Transverse colon (tissue), 4 donors: Measurements from ENCODE around the gene METAP1. TPM values are rescaled to one million over a fixed set of nuclear protein-coding genes. Genes with fewer than 3 reads are reported as not detected.
A peak's percentile ranks its signal among the peaks of the same experiment; 100 is the strongest.
"Not testable (repeated sequence)": the region's sequence is repeated elsewhere in the genome, so short reads cannot be mapped to it uniquely, and the experiment has no call there.

Experiments
- DNase-seq: peaks from one replicate; pipeline ENCODE4 v3.0.0-alpha.2; 2019
- H3K27ac ChIP-seq, 4 donors: fragments of 200-600 bp; sonication (generic); 2 replicates each; pipeline ENCODE4 v1.5.1; 2016 to 2018; ENCODE audit warnings: inconsistent platforms in 4 of 4
- H3K27me3 ChIP-seq: fragments of 200-600 bp; sonication (generic); 2 replicates; pipeline ENCODE4 v1.5.1; 2017; ENCODE audit warnings: inconsistent platforms
- H3K36me3 ChIP-seq, 4 donors: fragments of 200-600 bp; sonication (generic); 2 replicates each; pipeline ENCODE4 v1.5.1; 2017 to 2019; ENCODE audit warnings: inconsistent platforms in 4 of 4
- H3K4me1 ChIP-seq, 4 donors: fragments of 200-600 bp; sonication (generic); 2 replicates each; pipeline ENCODE4 v1.5.1; 2017 to 2020; ENCODE audit warnings: inconsistent platforms in 4 of 4
- H3K4me3 ChIP-seq, 4 donors: fragments of 200-600 bp; sonication (generic); 1 replicate in 1 of 4; 2 replicates in 3 of 4; pipeline versions ENCODE4 v1.5.1 to v1.6.1; 2017 to 2019; ENCODE audit warnings: inconsistent platforms in 4 of 4
- H3K9me3 ChIP-seq, 2 donors: fragments of 200-600 bp; sonication (generic); 2 replicates each; pipeline ENCODE4 v1.5.1; 2017 to 2019; ENCODE audit warnings: inconsistent platforms in 2 of 2
- EP300 ChIP-seq: sonication (generic); formaldehyde crosslinking; IDR thresholded peaks from one replicate; pipeline ENCODE4 v1.6.1; 2017; ENCODE audit warnings: antibody characterized with exemption, low read depth
- POLR2A ChIP-seq: fragments of 450-650 bp; IDR thresholded peaks from one replicate; pipeline ENCODE4 v1.6.1; 2016; ENCODE audit warnings: antibody characterized with exemption, mild to moderate bottlenecking, moderate library complexity
- POLR2AphosphoS5 ChIP-seq, 3 donors: sonication (generic); formaldehyde crosslinking; IDR thresholded peaks; one replicate each; pipeline ENCODE4 v1.6.1; 2016; ENCODE audit warnings: antibody characterized with exemption in 3 of 3
- WGBS, 2 donors: methylation state at CpG; one replicate each; pipeline ENCODE4 v1.1.5; 2018; ENCODE audit warnings: low coverage in 1 of 2; 5-methylcytosine and 5-hydroxymethylcytosine counted together
- in situ Hi-C, 4 donors: fragments of 200-750 bp; cut with MboI; loops; one replicate each; pipeline versions ENCODE4 v1.15.0 to v1.15.1; 2017; ENCODE audit warnings: low sequenced_read_pairs in 3 of 4, low pct_ligation_motif_present in 1 of 4, low pct_unique_long_range_greater_than_20kb in 1 of 4
- intact Hi-C: fragments of 100-400 bp; cut with DNase I; formaldehyde crosslinking; loops from one replicate; pipeline ENCODE4 v1.15.1; 2023; ENCODE audit warnings: low total_unique reads
- total RNA-seq, 4 donors: library from RNA; depleted of rRNA; stranded (reverse); fragments of >200 nt; gene quantifications; one replicate each; pipeline ENCODE4 v1.1.0, GENCODE V29; 2016
- TF ChIP-seq, protein P1 (sequence below), 5 experiments: fragments of 200-600 bp in 3 of 5; fragments of 450-650 bp in 2 of 5; sonication (generic) in 3 of 5; IDR thresholded peaks; 1 replicate in 2 of 5; 2 replicates in 3 of 5; pipeline ENCODE4 v1.5.1; 2016 to 2017; ENCODE audit warnings: antibody characterized with exemption in 5 of 5, inconsistent platforms in 3 of 5, mild to moderate bottlenecking in 2 of 5, moderate library complexity in 1 of 5

Gene METAP1
- total RNA-seq, 4 donors from 2014 or later = 34.8 to 66.1 (median 55.9) TPM

DNA sequence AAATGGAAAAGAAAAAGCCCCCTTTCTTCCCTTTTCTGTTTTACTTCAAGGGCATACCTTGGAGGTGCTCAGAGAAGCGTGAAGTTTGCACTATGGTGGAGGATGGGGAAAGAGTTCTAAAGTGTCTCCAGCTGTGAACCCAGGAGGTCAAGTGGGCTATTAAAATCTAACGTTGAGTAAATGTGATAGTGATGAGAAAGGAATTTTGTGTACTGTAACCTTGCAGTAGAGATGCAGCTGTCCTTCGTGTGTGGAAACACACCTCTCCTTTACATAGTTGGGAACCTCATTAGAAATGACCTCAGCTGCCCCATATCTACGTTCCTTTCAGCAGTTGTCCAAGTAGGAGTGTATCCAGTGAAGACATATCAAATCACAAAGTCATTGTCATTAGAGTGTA is 66.6 kb downstream of the METAP1 start:
- Histone ChIP-seq H3K9me3 (no peaks in the 10 kb centered on the region), H3K4me3 (no peak overlapping the region), H3K27ac (no peak overlapping the region), H3K36me3 (peaks cover 0 to 12% (median 6%) of the 10 kb centered on the region in 4 donors), H3K27me3 (no peaks in the 10 kb centered on the region), H3K4me1 (no peaks in the 10 kb centered on the region)
- intact Hi-C loops (no loop called here), in situ Hi-C loops (loop anchor here in 2 of 4 donors (25.0 kb wide), 1 partner anchor 600 kb away; no protein-coding TSS in a partner anchor)
- WGBS, 2 donors = 41 to 58% methylated on average over 3 to 4 of the region's 4 CpGs
- TF ChIP-seq EP300 = no peak
- DNase-seq = no peak

DNA sequence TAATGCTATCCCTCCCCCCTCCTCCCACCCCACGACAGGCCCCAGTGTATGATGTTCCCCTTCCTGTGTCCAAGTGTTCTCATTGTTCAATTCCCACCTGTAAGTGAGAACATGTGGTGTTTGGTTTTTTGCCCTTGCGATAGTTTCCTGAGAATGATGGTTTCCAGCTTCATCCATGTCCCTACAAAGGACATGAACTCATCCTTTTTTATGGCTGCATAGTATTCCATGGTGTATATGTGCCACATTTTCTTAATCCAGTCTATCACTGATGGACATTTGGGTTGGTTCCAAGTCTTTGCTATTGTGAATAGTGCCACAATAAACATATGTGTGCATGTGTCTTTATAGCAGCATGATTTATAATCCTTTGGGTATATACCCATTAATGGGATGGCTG is 70.0 kb downstream of the METAP1 start:
- H3K27me3 ChIP-seq, DNase-seq, H3K27ac ChIP-seq, H3K4me3 ChIP-seq, H3K4me1 ChIP-seq, intact Hi-C loops, H3K9me3 ChIP-seq, H3K36me3 ChIP-seq: not testable (repeated sequence)
- in situ Hi-C loops = loop anchor here in 2 of 4 donors (25.0 kb wide), 1 partner anchor 603 kb away; no protein-coding TSS in a partner anchor
- 96 to 100% methylated on average over 1 to 2 of the region's 2 CpGs for WGBS, 2 donors

DNA sequence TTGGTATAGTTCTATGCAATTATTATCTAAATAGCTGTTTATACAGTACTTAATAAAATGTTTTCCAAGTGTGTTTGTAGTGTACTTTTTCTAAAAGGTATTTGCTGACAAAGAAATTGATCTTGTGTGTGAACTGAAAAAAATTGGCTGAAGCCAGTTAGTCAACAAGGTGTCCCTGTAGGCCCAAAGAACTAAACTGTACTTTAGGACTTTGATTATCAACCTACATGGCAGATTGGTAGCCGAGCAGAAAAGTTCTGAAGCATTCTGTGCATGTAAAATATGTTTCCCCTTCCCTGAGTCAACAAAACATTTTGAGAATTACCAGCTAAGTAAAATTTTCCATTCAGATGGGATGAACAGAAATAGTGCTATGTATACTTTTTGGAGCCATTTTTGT is 72.1 kb downstream of the METAP1 start:
- intact Hi-C loops (no loop called here), in situ Hi-C loops (loop anchor here in 2 of 4 donors (25.0 kb wide), 1 partner anchor 605 kb away; no protein-coding TSS in a partner anchor)
- DNase-seq = no peak
- Histone ChIP-seq H3K4me3 (no peak overlapping the region), H3K27ac (no peak overlapping the region), H3K9me3 (no peaks in the 10 kb centered on the region), H3K36me3 (peaks cover 0 to 21% (median under 1%) of the 10 kb centered on the region in 4 donors), H3K4me1 (no peaks in the 10 kb centered on the region), H3K27me3 (no peaks in the 10 kb centered on the region)
- TF ChIP-seq EP300 = no peak
- TF ChIP-seq, protein P1, sequence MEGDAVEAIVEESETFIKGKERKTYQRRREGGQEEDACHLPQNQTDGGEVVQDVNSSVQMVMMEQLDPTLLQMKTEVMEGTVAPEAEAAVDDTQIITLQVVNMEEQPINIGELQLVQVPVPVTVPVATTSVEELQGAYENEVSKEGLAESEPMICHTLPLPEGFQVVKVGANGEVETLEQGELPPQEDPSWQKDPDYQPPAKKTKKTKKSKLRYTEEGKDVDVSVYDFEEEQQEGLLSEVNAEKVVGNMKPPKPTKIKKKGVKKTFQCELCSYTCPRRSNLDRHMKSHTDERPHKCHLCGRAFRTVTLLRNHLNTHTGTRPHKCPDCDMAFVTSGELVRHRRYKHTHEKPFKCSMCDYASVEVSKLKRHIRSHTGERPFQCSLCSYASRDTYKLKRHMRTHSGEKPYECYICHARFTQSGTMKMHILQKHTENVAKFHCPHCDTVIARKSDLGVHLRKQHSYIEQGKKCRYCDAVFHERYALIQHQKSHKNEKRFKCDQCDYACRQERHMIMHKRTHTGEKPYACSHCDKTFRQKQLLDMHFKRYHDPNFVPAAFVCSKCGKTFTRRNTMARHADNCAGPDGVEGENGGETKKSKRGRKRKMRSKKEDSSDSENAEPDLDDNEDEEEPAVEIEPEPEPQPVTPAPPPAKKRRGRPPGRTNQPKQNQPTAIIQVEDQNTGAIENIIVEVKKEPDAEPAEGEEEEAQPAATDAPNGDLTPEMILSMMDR (IDR thresholded peaks at IDR 0.05) = no peak
- WGBS, 2 donors = 58 to 86% methylated on average over 1 of the region's 1 CpG

DNA sequence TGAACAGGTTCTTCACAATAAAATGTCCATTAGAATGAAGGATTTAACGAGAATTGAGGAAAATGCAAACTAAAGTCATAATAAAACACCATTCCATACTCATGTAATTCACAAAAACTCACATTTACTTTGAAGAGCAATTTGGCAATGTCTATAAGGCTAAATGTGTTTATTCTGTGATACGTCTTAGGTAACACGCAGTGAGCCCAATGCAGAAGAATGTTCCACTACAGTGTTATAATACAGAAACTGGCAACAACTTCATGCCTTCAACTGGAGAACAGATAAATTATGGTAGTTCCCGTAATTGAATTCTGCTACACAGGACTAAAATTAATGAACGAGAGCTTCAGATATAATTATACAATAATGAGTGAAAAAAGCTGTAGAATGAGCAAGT is 75.6 kb downstream of the METAP1 start:
- Histone ChIP-seq H3K36me3 (peaks cover 0 to 49% (median 16%) of the 10 kb centered on the region in 4 donors), H3K27me3 (no peaks in the 10 kb centered on the region), H3K4me1 (peaks cover 0 to 7% (median 2%) of the 10 kb centered on the region in 4 donors), H3K4me3 (no peak overlapping the region), H3K27ac (peak overlapping the region in 3 of 4 donors; percentile 8 to 40 (median 39)), H3K9me3 (no peaks in the 10 kb centered on the region)
- intact Hi-C loops (no loop called here), in situ Hi-C loops (loop anchor here in 2 of 4 donors (25.0 kb wide), 1 partner anchor 609 kb away; no protein-coding TSS in a partner anchor)
- TF ChIP-seq, protein P1 (IDR thresholded peaks at IDR 0.05) = no peak
- TF ChIP-seq POLR2AphosphoS5 (IDR thresholded peaks at IDR 0.05) = peak in 2 of 3 donors; percentile 34 to 43
- no peak for TF ChIP-seq EP300
- DNase-seq = no peak
- WGBS, 2 donors = 67 to 85% methylated on average over 5 of the region's 5 CpGs

DNA sequence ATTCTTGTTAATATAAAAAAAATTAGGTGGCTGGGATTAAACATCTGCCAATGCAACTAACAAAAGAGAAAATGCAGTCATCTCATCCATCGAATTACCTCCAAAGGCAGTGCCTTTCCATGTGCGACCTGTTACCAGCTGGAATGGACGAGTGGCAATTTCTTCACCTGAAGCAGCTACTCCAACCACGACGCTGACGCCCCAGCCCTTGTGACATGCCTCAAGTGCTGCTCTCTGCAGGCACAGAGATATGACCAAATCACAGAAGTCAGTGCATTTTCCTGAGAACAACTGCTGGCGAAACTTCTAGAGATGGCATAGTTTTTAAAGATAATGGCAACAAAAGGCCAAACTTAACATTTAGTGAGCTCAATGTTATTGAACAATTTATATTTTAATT is 79.3 kb downstream of the METAP1 start:
- intact Hi-C loops = no loop called here
- 97 to 100% methylated on average over 2 to 7 of the region's 7 CpGs for WGBS, 2 donors
- Histone ChIP-seq H3K4me3 (no peak overlapping the region), H3K27ac (no peak overlapping the region), H3K4me1 (peaks cover 0 to 40% (median 14%) of the 10 kb centered on the region in 4 donors), H3K9me3 (no peaks in the 10 kb centered on the region), H3K27me3 (no peaks in the 10 kb centered on the region), H3K36me3 (peaks cover 0 to 51% (median 25%) of the 10 kb centered on the region in 4 donors)
- DNase-seq = no peak
- TF ChIP-seq POLR2A = no peak
- TF ChIP-seq POLR2AphosphoS5 (IDR thresholded peaks at IDR 0.05) = no peak
- TF ChIP-seq EP300 = no peak
- TF ChIP-seq, protein P1 (IDR thresholded peaks at IDR 0.05) = no peak
- in situ Hi-C loops = loop anchor here in 2 of 4 donors (25.0 kb wide), 1 partner anchor 613 kb away; no protein-coding TSS in a partner anchor
